ENCODE measurements around the gene ITGA6.

ITGA6 gene

GRCh38 chr2:172433144-172433543, 5.8 kb downstream of the ITGA6 start (continued):
- TF ChIP-seq CSRNP3 (CRISPR knock-in tag; IDR thresholded peaks at IDR 0.05): no peak

DNA sequence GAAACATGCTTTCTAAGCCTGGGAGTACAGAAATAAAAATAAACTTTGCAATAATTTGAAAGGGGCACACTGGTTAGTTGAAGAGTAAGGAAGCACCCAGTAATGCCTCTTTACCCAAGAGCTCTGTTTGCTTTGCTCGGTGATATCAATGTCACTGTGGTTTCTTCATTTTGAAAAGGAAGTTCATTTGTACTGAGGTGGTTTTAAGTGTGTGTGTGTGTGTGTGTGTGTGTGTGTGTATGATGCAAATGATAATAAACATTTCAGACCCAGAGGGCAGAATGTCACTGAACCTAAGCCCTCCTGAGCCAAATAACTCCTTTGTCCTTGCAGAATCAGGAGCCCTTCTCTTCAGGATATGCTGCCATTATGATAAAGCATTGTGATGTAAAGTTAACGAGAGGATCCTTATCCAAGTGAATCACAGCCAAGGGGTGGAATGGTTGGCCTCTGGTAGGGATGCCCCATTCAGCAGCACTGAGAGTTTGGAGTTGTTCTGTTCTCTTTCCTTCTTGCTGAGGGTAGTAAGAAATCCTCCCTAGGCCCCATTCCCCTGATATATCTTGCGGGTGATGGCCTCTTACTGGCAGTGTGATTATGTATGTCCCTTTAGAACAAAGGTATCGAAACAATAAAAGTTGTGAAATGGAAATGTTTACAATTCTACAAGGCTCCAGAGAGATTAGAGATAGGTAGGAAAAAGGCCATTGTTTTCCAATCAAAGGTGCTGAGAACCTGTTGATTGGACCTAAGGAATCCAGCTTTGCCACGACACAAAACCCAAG, 7.6 kb downstream of the ITGA6 start:
- ATAC-seq: no peak
- TF ChIP-seq BACH2 (CRISPR knock-in tag; IDR thresholded peaks at IDR 0.05; ENCODE audit: borderline replicate concordance) (no peak), TSHZ2 (CRISPR knock-in tag; IDR thresholded peaks at IDR 0.05) (no peak), CSRNP3 (CRISPR knock-in tag; IDR thresholded peaks at IDR 0.05) (no peak), SNAI2 (CRISPR knock-in tag; IDR thresholded peaks at IDR 0.05) (no peak), GLIS3 (CRISPR knock-in tag; IDR thresholded peaks at IDR 0.05) (no peak), PPARA (CRISPR knock-in tag; IDR thresholded peaks at IDR 0.05; ENCODE audit: borderline replicate concordance) (no peak), ISL1 (CRISPR knock-in tag; IDR thresholded peaks at IDR 0.05) (no peak)

DNA sequence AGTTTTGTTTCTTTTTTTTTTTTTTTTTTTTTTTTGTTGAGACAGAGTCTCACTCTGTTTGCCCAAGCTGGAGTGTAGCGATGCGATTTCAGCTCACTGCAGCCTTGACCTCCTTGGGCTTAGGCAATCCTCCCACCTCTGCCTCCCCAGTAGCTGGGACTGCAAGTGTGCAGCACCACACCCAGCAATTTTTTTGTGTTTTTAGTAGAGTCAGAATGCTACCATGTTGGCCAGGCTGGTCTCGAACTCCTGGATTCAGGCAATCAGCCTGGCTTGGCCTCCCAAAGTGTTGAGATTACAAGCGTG, 8.2 kb downstream of the ITGA6 start:
- TF ChIP-seq ZFP3 (CRISPR knock-in tag; IDR thresholded peaks at IDR 0.05) (no peak), GLIS3 (CRISPR knock-in tag; IDR thresholded peaks at IDR 0.05) (no peak), ZFP30 (CRISPR knock-in tag; IDR thresholded peaks at IDR 0.05) (no peak), ZC3H10 (CRISPR knock-in tag; IDR thresholded peaks at IDR 0.05) (no peak), PATZ1 (CRISPR knock-in tag; IDR thresholded peaks at IDR 0.05; ENCODE audit: borderline replicate concordance) (no peak), ARNTL (CRISPR knock-in tag; IDR thresholded peaks at IDR 0.05; ENCODE audit: borderline replicate concordance, low read depth) (no peak), PPARA (CRISPR knock-in tag; IDR thresholded peaks at IDR 0.05; ENCODE audit: borderline replicate concordance) (no peak), TOX (CRISPR knock-in tag; IDR thresholded peaks at IDR 0.05; ENCODE audit: borderline replicate concordance) (no peak)
- TF ChIP-seq, protein P1, sequence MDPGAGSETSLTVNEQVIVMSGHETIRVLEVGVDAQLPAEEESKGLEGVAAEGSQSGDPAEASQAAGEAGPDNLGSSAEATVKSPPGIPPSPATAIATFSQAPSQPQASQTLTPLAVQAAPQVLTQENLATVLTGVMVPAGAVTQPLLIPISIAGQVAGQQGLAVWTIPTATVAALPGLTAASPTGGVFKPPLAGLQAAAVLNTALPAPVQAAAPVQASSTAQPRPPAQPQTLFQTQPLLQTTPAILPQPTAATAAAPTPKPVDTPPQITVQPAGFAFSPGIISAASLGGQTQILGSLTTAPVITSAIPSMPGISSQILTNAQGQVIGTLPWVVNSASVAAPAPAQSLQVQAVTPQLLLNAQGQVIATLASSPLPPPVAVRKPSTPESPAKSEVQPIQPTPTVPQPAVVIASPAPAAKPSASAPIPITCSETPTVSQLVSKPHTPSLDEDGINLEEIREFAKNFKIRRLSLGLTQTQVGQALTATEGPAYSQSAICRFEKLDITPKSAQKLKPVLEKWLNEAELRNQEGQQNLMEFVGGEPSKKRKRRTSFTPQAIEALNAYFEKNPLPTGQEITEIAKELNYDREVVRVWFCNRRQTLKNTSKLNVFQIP (CRISPR knock-in tag; IDR thresholded peaks at IDR 0.05; ENCODE audit: borderline replicate concordance, low read depth): no peak
- ATAC-seq: no peak

GRCh38 chr2:172436889-172437288, 9.5 kb downstream of the ITGA6 start:
- no peak for ATAC-seq
- TF ChIP-seq ISL1 (CRISPR knock-in tag; IDR thresholded peaks at IDR 0.05) (no peak), ZNF8 (CRISPR knock-in tag; IDR thresholded peaks at IDR 0.05) (no peak), CREB5 (CRISPR knock-in tag; IDR thresholded peaks at IDR 0.05; ENCODE audit: low read depth) (no peak), TOX (CRISPR knock-in tag; IDR thresholded peaks at IDR 0.05; ENCODE audit: borderline replicate concordance) (no peak), GLIS3 (CRISPR knock-in tag; IDR thresholded peaks at IDR 0.05) (no peak), CSDC2 (CRISPR knock-in tag; IDR thresholded peaks at IDR 0.05) (no peak), TCF4 (CRISPR knock-in tag; IDR thresholded peaks at IDR 0.05; ENCODE audit: borderline replicate concordance) (no peak), CSRNP3 (CRISPR knock-in tag; IDR thresholded peaks at IDR 0.05) (no peak), ARNTL (CRISPR knock-in tag; IDR thresholded peaks at IDR 0.05; ENCODE audit: borderline replicate concordance, low read depth) (no peak), SNAI2 (CRISPR knock-in tag; IDR thresholded peaks at IDR 0.05) (no peak), ZFP3 (CRISPR knock-in tag; IDR thresholded peaks at IDR 0.05) (no peak), PPARA (CRISPR knock-in tag; IDR thresholded peaks at IDR 0.05; ENCODE audit: borderline replicate concordance) (no peak), ZFP30 (CRISPR knock-in tag; IDR thresholded peaks at IDR 0.05) (no peak), BACH2 (CRISPR knock-in tag; IDR thresholded peaks at IDR 0.05; ENCODE audit: borderline replicate concordance) (no peak), ZNF70 (CRISPR knock-in tag; IDR thresholded peaks at IDR 0.05) (no peak)
- TF ChIP-seq, protein P1 (CRISPR knock-in tag; IDR thresholded peaks at IDR 0.05; ENCODE audit: borderline replicate concordance, low read depth): no peak
